GM18861 (cell line): ENCODE measurements around the gene RINL.
"Not testable (repeated sequence)": the region's sequence is repeated elsewhere in the genome, so short reads cannot be mapped to it uniquely, and the experiment has no call there.

Source experiments
- ATAC-seq: cut with Tn5 transposase; IDR thresholded peaks from one replicate; pipeline ENCODE4 v1.9.1; 2021; ENCODE audit not compliant: unreplicated experiment

RINL gene

DNA sequence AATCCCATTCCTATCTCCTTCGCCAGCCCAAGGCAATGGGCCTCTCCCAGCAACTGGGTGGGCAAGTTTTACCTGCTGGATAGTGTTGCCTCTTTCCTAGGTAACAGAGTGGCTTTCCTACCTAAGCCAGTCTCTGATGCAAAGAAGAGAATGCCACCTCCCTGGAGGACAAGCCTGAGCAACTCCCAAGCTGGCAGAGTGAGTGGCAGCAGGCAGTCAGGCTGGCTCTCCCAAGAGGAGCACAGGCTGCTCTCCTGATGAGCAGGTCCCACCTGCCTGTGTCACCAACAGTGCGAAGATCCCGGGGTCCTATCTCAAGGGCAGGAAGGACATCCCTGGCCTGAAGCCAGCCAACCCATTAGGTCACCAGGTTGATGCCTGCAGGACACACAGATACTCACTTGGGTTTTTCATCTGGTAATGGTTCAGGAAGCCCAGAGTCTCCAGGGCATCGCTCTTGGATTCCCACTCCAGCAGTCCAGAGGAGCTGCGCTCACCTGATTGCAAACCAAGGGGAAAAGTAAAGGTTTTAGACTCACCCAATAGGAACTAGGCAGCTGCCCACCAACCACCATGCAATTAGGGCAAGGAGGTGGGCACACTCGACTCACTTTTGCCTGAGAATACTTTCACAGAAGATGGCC, 41.0 kb downstream of the RINL start:
- no peak for ATAC-seq

DNA sequence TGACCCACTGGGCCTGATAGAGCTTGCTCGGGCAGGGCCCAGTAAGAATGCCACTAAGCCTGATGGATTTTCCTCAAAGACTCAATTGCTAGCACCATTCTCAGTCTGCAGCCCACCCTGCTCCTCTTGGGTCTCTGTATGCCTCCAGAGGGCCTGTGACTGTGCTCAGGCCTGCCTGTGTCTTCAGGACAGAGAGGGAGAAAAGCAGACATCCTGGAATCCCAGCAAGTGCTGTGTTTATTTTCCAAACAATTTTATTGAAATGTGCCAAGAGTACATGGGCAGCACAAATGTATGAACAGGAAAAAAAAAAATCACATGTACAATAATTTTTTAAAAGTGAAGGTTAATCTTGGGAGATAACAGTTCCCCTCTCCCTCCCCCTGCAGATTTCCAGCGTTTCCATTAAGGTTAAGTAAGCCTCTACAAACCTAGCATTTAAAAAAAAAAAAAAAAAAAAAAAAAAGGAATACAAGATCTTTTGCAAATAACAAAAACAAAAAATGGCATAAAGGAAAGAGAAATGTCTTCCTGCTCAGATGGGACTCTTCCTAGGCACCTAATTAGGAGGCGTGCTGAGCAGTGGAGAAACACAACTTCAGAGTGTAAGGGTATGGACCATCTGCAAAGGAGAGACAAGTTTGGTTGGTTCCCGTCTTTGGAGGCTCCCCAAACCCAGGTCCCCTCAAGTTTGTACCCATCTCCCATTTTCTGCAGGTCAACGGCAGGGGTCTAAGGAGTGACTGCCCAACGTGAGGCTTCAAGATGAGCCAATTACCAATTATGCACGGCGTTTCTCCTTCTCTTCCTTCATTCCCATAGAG, 41.7 kb downstream of the RINL start:
- ATAC-seq, result no peak

GRCh38 chr19:38834590-38834989, 43.5 kb downstream of the RINL start:
- ATAC-seq, result no peak

DNA sequence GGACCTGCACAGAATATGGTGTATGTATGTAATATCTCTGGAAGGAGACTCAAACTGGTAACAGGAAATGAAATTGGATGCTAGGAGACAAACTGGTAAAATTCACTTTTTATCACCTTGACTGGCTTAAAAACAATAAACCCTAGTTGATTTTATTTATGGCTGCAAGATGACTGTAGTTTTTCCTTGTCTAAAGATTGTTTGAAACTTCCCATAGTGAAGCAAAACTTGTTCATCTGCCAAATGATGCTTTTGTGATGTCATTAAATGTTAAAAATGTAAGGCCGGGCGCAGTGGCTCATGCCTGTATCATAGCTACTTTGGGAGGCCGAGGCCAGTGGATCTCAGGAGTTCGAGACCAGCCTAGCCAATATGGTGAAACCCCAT, 44.0 kb downstream of the RINL start:
- ATAC-seq, result no peak

GRCh38 chr19:38833092-38833425, 45.0 kb downstream of the RINL start:
- ATAC-seq, result no peak

DNA sequence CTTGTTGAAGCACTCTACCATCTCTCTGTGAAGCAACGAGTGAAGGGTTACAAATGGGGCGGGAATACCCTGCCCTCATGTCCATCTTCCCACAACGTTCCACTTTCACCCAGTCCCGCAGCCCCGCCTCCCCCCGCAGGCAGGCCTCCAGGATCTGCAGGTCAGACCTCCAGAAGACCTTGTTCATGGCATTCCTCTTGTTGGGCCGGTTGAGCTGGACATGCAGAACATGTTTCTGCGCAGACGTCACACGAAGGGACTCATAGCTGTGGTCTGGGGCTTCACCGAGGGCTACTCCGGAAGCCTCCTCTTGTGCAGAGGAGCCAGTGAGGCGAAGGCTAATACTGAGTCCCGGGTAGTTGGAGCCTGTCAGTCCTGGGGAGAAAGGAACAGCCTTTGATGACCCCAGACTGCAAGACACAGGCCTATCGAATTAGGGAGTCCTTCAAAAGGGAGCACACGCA, 46.9 kb downstream of the RINL start:
- peak; percentile 32 for ATAC-seq

DNA sequence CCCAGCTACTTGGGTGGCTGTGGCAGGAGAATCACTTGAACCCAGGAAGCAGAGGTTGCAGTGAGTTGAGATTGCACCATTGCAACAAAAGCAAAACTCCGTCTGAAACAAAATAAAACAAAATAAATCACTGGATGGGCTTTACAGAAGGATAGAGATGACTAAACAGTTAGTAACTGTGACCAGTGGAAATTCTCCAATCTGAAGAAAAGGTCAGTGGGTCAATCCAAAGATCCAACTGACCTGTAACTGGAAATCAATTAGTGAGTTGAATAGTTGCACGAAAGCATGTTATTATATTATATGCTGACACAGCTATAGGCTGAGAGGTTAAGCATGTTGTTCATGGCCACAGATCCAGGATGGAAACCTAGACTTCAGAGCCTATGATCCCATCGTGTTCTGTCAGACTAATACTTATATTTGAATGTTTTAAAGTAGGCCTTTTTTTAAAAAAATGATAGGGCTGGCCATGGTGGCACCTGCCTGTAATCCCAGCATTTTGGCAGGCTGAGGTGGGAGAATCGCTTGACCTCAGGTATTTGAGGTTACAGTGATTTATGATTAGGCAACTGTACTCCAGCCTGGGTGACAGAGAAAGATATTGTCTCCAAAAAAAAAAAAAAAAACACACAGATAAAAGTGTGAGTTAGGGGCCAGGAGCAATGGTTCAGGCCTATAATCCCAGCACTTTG, 47.9 kb downstream of the RINL start:
- ATAC-seq, result no peak

- ATAC-seq, result not testable (repeated sequence)
These were observed 48.9 kb downstream of the RINL start for GRCh38 chr19:38829203-38829602.

GRCh38 chr19:38826856-38827551, 51.1 kb downstream of the RINL start:
- no peak for ATAC-seq

DNA sequence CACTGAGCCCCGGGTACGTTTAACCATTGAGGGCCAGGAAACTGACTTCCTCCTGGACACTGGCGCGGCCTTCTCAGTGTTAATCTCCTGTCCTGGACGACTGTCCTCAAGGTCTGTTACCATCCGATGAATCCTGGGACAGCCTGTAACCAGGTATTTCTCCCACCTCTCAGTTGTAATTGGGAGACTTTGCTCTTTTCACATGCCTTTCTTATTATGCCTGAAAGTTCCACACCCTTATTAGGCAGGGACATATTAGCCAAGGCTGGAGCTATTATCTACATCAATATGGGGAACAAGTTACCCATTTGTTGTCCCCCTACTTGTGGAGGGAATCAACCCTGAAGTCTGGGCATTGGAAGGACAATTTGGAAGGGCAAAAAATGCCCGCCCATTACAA, 52.1 kb downstream of the RINL start:
- not testable (repeated sequence) for ATAC-seq

- ATAC-seq, result not testable (repeated sequence)
These were observed 56.7 kb downstream of the RINL start for GRCh38 chr19:38821230-38821825.

- ATAC-seq, result no peak
These were observed 58.7 kb downstream of the RINL start for GRCh38 chr19:38819231-38819920.
